Neutrophil (primary cell): ENCODE results near the gene CEP164.

Experiments
- H3K27ac ChIP-seq: fragments of 200-600 bp; sonication (generic); 2 replicates; pipeline ENCODE4 v1.5.1; 2016; ENCODE audit warnings: mild to moderate bottlenecking, moderate library complexity
- H3K27me3 ChIP-seq: fragments of 200-600 bp; sonication (generic); 2 replicates; pipeline ENCODE4 v1.6.0; 2016; ENCODE audit warnings: mild to moderate bottlenecking
- H3K36me3 ChIP-seq: fragments of 200-600 bp; sonication (generic); 2 replicates; pipeline ENCODE4 v1.5.1; 2017
- H3K4me1 ChIP-seq, 2 experiments: fragments of 200-600 bp in 1 of 2; sonication (generic) in 1 of 2; 1 replicate in 1 of 2; 2 replicates in 1 of 2; pipeline versions ENCODE4 v1.5.1 to v1.6.1; 2013 to 2016; ENCODE audit warnings: low read depth in 1 of 2, low read length in 1 of 2, mild to moderate bottlenecking in 1 of 2, moderate library complexity in 1 of 2; ENCODE audit not compliant: control insufficient read depth in 1 of 2, insufficient read depth in 1 of 2
- H3K4me3 ChIP-seq, 2 experiments: fragments of 200-600 bp in 1 of 2; sonication (generic) in 1 of 2; 1 replicate in 1 of 2; 2 replicates in 1 of 2; pipeline ENCODE4 v1.5.1; 2013 to 2016; ENCODE audit warnings: low read depth in 1 of 2, low read length in 1 of 2, mild to moderate bottlenecking in 1 of 2, moderate library complexity in 1 of 2
- H3K9me3 ChIP-seq: fragments of 200-600 bp; sonication (generic); 2 replicates; pipeline ENCODE4 v1.5.1; 2016
- TF ChIP-seq, protein P1 (sequence below): fragments of 200-600 bp; sonication (generic); IDR thresholded peaks from 2 replicates; pipeline ENCODE4 v1.5.1; 2016; ENCODE audit warnings: antibody characterized with exemption

The CEP164 gene

DNA sequence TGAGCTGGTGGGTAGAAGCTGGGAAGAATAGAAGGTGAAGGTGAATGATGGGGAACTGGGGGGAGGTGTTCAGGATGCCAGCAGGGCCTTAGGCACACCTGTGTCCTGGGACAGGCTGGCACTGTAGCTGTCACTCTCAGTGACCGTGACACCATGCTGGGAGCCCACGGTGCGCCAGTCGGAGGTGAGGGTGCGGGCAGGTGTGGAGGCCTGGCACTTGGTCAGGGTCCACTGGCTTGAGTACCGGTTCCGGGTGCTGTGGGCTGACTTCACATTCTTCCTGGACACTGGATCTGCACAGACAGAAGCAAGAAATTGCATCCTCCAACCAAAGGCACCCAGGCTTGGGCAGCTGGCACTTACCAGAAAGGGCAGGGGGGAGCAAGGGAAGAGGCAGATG lies 103.8 kb downstream of the CEP164 start:
- H3K9me3 ChIP-seq = no peaks in the 10 kb centered on the region
- H3K27ac ChIP-seq = no peak overlapping the region
- H3K36me3 ChIP-seq = no peaks in the 10 kb centered on the region
- peaks cover 23% of the 10 kb centered on the region for H3K27me3 ChIP-seq
- H3K4me3 ChIP-seq = no peak overlapping the region
- H3K4me1 ChIP-seq = peaks cover 0 to 1% of the 10 kb centered on the region in 2 experiments
- TF ChIP-seq, protein P1, sequence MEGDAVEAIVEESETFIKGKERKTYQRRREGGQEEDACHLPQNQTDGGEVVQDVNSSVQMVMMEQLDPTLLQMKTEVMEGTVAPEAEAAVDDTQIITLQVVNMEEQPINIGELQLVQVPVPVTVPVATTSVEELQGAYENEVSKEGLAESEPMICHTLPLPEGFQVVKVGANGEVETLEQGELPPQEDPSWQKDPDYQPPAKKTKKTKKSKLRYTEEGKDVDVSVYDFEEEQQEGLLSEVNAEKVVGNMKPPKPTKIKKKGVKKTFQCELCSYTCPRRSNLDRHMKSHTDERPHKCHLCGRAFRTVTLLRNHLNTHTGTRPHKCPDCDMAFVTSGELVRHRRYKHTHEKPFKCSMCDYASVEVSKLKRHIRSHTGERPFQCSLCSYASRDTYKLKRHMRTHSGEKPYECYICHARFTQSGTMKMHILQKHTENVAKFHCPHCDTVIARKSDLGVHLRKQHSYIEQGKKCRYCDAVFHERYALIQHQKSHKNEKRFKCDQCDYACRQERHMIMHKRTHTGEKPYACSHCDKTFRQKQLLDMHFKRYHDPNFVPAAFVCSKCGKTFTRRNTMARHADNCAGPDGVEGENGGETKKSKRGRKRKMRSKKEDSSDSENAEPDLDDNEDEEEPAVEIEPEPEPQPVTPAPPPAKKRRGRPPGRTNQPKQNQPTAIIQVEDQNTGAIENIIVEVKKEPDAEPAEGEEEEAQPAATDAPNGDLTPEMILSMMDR = no peak

DNA sequence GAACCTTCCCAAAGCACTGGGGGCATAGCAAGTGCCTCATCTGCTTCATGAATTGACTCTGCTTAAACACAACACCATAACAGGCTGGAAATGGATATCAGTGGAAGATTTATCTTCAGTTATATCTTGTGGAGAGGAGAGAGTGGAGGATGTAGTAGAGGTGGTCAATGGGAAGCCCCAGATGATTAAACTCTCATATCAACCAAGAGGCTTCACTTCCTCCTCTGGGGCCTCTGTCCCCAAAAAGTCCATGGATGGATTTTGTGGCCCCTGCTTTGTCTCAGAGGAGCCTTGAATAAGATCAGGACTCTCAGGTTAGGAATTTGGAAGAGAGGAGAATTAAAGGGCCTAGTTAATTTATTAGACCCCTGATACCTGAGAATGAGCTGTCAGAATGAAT lies 106.1 kb downstream of the CEP164 start:
- no peaks in the 10 kb centered on the region for H3K36me3 ChIP-seq
- TF ChIP-seq, protein P1 = no peak
- H3K4me3 ChIP-seq = no peak overlapping the region
- no peaks in the 10 kb centered on the region for H3K9me3 ChIP-seq
- no peaks in the 10 kb centered on the region for H3K4me1 ChIP-seq
- peaks cover 23% of the 10 kb centered on the region for H3K27me3 ChIP-seq
- no peak overlapping the region for H3K27ac ChIP-seq

GRCh38 chr11:117434481-117434880 lies 106.8 kb downstream of the CEP164 start:
- Histone ChIP-seq H3K27ac (no peak overlapping the region), H3K4me1 (no peaks in the 10 kb centered on the region), H3K36me3 (no peaks in the 10 kb centered on the region), H3K4me3 (no peak overlapping the region), H3K27me3 (peaks cover 23% of the 10 kb centered on the region), H3K9me3 (no peaks in the 10 kb centered on the region)
- TF ChIP-seq, protein P1 = no peak

DNA sequence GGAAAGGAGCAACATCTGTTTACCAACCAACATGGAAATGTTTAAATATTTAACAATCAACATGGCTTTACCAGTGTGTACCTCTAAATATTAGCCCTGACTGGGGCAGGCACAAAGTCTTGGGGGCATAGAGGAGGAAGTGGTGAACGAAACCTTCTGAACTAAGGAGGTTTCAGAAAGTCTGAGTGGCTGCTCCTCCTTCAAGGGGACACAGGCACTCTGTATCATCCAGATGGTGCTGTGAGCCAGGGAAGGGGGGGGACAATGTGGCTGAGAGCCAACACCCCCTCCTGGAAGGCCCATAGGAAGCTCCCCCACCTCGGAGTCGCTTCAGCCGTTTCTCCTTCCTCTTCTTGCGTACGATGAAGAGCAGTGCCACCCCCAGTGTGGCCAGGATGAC lies 107.7 kb downstream of the CEP164 start:
- H3K4me1 ChIP-seq = no peaks in the 10 kb centered on the region
- H3K36me3 ChIP-seq = no peaks in the 10 kb centered on the region
- H3K27me3 ChIP-seq = peaks cover 23% of the 10 kb centered on the region
- H3K9me3 ChIP-seq = no peaks in the 10 kb centered on the region
- no peak overlapping the region for H3K27ac ChIP-seq
- H3K4me3 ChIP-seq = no peak overlapping the region
- TF ChIP-seq, protein P1 = no peak

GRCh38 chr11:117437041-117437790 lies 109.6 kb downstream of the CEP164 start:
- TF ChIP-seq, protein P1 = no peak
- no peaks in the 10 kb centered on the region for H3K9me3 ChIP-seq
- peaks cover 24% of the 10 kb centered on the region for H3K27me3 ChIP-seq
- H3K4me3 ChIP-seq = no peak overlapping the region
- no peak overlapping the region for H3K27ac ChIP-seq
- H3K36me3 ChIP-seq = no peaks in the 10 kb centered on the region
- H3K4me1 ChIP-seq = no peaks in the 10 kb centered on the region
